HEK293 (cell line): ENCODE data around the gene PROX2.

Experiments
- CTCF ChIA-PET: fragments of 350-600 bp; formaldehyde crosslinking; extraction: SDS; loops from one replicate; lab custom pipeline; 2021; ENCODE audit warnings: antibody characterized with exemption; lab: Yijun Ruan, JAX
- POLR2A ChIA-PET: fragments of 300-600 bp; formaldehyde crosslinking; extraction: SDS; loops from one replicate; lab custom pipeline; 2020; ENCODE audit warnings: antibody characterized with exemption, inconsistent platforms; lab: Yijun Ruan, JAX
- H3K27ac ChIP-seq: fragments of 200-500 bp; sonication (Bioruptor generic); 2 replicates; pipeline ENCODE4 v1.5.1; 2014; ENCODE audit warnings: low read depth, low read length, control low read depth, inconsistent platforms; ENCODE audit errors: extremely low read depth
- H3K36me3 ChIP-seq, 2 experiments: fragments of 200-500 bp in 1 of 2; sonication (Bioruptor generic) in 1 of 2; 1 replicate in 1 of 2; 2 replicates in 1 of 2; pipeline ENCODE4 v1.5.1; 2014 to 2017; ENCODE audit warnings: inconsistent platforms in 2 of 2, low read length in 2 of 2; ENCODE audit not compliant: control insufficient read depth in 2 of 2, insufficient read depth in 1 of 2
- H3K4me1 ChIP-seq: fragments of 200-500 bp; sonication (Bioruptor generic); 2 replicates; pipeline ENCODE4 v1.5.1; 2014; ENCODE audit warnings: mild to moderate bottlenecking, low read length, inconsistent platforms; ENCODE audit not compliant: control insufficient read depth, insufficient read depth
- H3K4me3 ChIP-seq: 2 replicates; pipeline ENCODE4 v1.5.1; 2011; ENCODE audit warnings: low read depth, mild to moderate bottlenecking, control low read depth, low read length, moderate library complexity
- H3K9me3 ChIP-seq: fragments of 200-500 bp; sonication (Bioruptor generic); 2 replicates; pipeline ENCODE4 v1.5.1; 2014; ENCODE audit warnings: low read depth, low read length, inconsistent platforms; ENCODE audit not compliant: control insufficient read depth, insufficient read depth
- ZBTB20 ChIP-seq: fragments of 450-650 bp; formaldehyde crosslinking; IDR thresholded peaks from 2 replicates; pipeline ENCODE4 v1.5.1; 2016; ENCODE audit warnings: missing biosample characterization, missing genetic modification characterization
- ZNF10 ChIP-seq: fragments of 450-650 bp; formaldehyde crosslinking; IDR thresholded peaks from 2 replicates; pipeline ENCODE4 v1.5.1; 2017; ENCODE audit warnings: missing biosample characterization, missing genetic modification characterization
- ZNF214 ChIP-seq: fragments of 450-650 bp; formaldehyde crosslinking; IDR thresholded peaks from 2 replicates; pipeline ENCODE4 v1.5.1; 2017; ENCODE audit warnings: missing biosample characterization, mild to moderate bottlenecking, missing genetic modification characterization, borderline replicate concordance
- ZNF239 ChIP-seq: fragments of 450-650 bp; formaldehyde crosslinking; IDR thresholded peaks from 2 replicates; pipeline ENCODE4 v1.5.1; 2016; ENCODE audit warnings: missing biosample characterization, missing genetic modification characterization
- ZNF266 ChIP-seq: fragments of 450-650 bp; formaldehyde crosslinking; IDR thresholded peaks from 2 replicates; pipeline ENCODE4 v1.5.1; 2016; ENCODE audit warnings: missing biosample characterization, missing genetic modification characterization, low read depth
- ZNF335 ChIP-seq: fragments of 450-650 bp; formaldehyde crosslinking; conservative IDR thresholded peaks from 2 replicates; pipeline ENCODE4 v1.5.1; 2016; ENCODE audit warnings: missing biosample characterization, missing genetic modification characterization
- ZNF654 ChIP-seq: fragments of 450-650 bp; formaldehyde crosslinking; IDR thresholded peaks from 2 replicates; pipeline ENCODE4 v1.5.1; 2016; ENCODE audit warnings: low read depth, missing biosample characterization, missing genetic modification characterization
- TF ChIP-seq, protein P1 (sequence below): fragments of 450-650 bp; formaldehyde crosslinking; IDR thresholded peaks from 2 replicates; pipeline ENCODE4 v1.5.1; 2016; ENCODE audit warnings: missing biosample characterization, missing genetic modification characterization
- TF ChIP-seq, protein P2 (sequence below): sonication (generic); formaldehyde crosslinking; IDR thresholded peaks from 2 replicates; pipeline ENCODE4 v1.8.1; 2022; ENCODE audit warnings: mild to moderate bottlenecking, moderate library complexity, missing genetic modification reagents
- TF ChIP-seq, protein P3 (sequence below): fragments of 450-650 bp; formaldehyde crosslinking; IDR thresholded peaks from 2 replicates; pipeline ENCODE4 v1.5.1; 2017; ENCODE audit warnings: missing biosample characterization, mild to moderate bottlenecking, missing genetic modification characterization, moderate library complexity
- TF ChIP-seq, protein P4 (sequence below): fragments of 450-650 bp; formaldehyde crosslinking; IDR thresholded peaks from 2 replicates; pipeline ENCODE4 v1.5.1; 2017; ENCODE audit warnings: missing biosample characterization, missing genetic modification characterization
- TF ChIP-seq, protein P5 (sequence below): fragments of 450-650 bp; formaldehyde crosslinking; IDR thresholded peaks from 2 replicates; pipeline ENCODE4 v1.5.1; 2016; ENCODE audit warnings: missing biosample characterization, missing genetic modification characterization
- TF ChIP-seq, protein P6 (sequence below): fragments of 450-650 bp; formaldehyde crosslinking; IDR thresholded peaks from 2 replicates; pipeline ENCODE4 v1.5.1; 2016; ENCODE audit warnings: missing biosample characterization, missing genetic modification characterization, borderline replicate concordance
- TF ChIP-seq, protein P7 (sequence below): fragments of 450-650 bp; formaldehyde crosslinking; IDR thresholded peaks from 2 replicates; pipeline ENCODE4 v1.5.1; 2016; ENCODE audit warnings: missing biosample characterization, missing genetic modification characterization

Gene PROX2

DNA sequence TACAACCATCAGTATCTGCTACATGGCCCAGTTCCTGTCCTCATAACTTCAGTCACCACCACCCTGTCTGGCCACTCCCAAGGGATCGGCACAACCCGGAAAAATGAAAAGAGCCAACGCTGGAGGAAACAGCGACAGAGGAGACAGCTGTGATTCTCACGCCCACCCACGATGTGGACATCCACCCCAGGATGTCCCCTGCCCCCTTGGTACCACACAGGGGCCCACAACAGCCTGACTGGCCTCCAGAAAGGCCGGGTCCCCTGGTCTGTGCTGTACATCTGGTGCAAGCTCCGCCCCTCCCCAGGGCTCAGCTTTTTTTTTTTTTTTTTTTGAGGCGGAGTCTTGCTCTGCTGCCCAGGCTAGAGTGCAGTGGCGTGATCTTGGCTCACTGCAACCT lies 34.6 kb upstream of the PROX2 start:
- Histone ChIP-seq H3K27ac (no peak overlapping the region), H3K4me1 (no peaks in the 10 kb centered on the region), H3K4me3 (no peak overlapping the region), H3K36me3 (peaks cover 0 to 10% of the 10 kb centered on the region in 2 experiments; a peak in 2 of 3 replicates), H3K9me3 (no peaks in the 10 kb centered on the region)
- TF ChIP-seq ZNF335 (tag by site-specific recombination): no peak
- no peak for TF ChIP-seq ZNF214 (tag by site-specific recombination)
- TF ChIP-seq, protein P1, sequence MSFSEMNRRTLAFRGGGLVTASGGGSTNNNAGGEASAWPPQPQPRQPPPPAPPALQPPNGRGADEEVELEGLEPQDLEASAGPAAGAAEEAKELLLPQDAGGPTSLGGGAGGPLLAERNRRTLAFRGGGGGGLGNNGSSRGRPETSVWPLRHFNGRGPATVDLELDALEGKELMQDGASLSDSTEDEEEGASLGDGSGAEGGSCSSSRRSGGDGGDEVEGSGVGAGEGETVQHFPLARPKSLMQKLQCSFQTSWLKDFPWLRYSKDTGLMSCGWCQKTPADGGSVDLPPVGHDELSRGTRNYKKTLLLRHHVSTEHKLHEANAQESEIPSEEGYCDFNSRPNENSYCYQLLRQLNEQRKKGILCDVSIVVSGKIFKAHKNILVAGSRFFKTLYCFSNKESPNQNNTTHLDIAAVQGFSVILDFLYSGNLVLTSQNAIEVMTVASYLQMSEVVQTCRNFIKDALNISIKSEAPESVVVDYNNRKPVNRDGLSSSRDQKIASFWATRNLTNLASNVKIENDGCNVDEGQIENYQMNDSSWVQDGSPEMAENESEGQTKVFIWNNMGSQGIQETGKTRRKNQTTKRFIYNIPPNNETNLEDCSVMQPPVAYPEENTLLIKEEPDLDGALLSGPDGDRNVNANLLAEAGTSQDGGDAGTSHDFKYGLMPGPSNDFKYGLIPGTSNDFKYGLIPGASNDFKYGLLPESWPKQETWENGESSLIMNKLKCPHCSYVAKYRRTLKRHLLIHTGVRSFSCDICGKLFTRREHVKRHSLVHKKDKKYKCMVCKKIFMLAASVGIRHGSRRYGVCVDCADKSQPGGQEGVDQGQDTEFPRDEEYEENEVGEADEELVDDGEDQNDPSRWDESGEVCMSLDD (tag by site-specific recombination): no peak
- no peak for TF ChIP-seq ZBTB20 (tag by site-specific recombination)
- no peak for TF ChIP-seq ZNF654 (tag by site-specific recombination)
- TF ChIP-seq ZNF266: no peak
- TF ChIP-seq, protein P2, sequence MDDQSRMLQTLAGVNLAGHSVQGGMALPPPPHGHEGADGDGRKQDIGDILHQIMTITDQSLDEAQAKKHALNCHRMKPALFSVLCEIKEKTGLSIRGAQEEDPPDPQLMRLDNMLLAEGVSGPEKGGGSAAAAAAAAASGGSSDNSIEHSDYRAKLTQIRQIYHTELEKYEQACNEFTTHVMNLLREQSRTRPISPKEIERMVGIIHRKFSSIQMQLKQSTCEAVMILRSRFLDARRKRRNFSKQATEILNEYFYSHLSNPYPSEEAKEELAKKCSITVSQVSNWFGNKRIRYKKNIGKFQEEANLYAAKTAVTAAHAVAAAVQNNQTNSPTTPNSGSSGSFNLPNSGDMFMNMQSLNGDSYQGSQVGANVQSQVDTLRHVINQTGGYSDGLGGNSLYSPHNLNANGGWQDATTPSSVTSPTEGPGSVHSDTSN (CRISPR knock-in tag): no peak
- no peak for TF ChIP-seq ZNF239 (tag by site-specific recombination)
- TF ChIP-seq, protein P3, sequence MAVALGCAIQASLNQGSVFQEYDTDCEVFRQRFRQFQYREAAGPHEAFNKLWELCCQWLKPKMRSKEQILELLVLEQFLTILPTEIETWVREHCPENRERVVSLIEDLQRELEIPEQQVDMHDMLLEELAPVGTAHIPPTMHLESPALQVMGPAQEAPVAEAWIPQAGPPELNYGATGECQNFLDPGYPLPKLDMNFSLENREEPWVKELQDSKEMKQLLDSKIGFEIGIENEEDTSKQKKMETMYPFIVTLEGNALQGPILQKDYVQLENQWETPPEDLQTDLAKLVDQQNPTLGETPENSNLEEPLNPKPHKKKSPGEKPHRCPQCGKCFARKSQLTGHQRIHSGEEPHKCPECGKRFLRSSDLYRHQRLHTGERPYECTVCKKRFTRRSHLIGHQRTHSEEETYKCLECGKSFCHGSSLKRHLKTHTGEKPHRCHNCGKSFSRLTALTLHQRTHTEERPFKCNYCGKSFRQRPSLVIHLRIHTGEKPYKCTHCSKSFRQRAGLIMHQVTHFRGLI (tag by site-specific recombination): no peak
- TF ChIP-seq, protein P4, sequence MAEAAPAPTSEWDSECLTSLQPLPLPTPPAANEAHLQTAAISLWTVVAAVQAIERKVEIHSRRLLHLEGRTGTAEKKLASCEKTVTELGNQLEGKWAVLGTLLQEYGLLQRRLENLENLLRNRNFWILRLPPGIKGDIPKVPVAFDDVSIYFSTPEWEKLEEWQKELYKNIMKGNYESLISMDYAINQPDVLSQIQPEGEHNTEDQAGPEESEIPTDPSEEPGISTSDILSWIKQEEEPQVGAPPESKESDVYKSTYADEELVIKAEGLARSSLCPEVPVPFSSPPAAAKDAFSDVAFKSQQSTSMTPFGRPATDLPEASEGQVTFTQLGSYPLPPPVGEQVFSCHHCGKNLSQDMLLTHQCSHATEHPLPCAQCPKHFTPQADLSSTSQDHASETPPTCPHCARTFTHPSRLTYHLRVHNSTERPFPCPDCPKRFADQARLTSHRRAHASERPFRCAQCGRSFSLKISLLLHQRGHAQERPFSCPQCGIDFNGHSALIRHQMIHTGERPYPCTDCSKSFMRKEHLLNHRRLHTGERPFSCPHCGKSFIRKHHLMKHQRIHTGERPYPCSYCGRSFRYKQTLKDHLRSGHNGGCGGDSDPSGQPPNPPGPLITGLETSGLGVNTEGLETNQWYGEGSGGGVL: no peak
- TF ChIP-seq, protein P5, sequence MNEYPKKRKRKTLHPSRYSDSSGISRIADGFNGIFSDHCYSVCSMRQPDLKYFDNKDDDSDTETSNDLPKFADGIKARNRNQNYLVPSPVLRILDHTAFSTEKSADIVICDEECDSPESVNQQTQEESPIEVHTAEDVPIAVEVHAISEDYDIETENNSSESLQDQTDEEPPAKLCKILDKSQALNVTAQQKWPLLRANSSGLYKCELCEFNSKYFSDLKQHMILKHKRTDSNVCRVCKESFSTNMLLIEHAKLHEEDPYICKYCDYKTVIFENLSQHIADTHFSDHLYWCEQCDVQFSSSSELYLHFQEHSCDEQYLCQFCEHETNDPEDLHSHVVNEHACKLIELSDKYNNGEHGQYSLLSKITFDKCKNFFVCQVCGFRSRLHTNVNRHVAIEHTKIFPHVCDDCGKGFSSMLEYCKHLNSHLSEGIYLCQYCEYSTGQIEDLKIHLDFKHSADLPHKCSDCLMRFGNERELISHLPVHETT (tag by site-specific recombination): no peak
- ChIA-PET POLR2A (interaction anchor here (0.6 kb wide), 1 partner anchor 394 kb away, joined by 3 read pairs; no protein-coding TSS in a partner anchor), CTCF (interaction anchor here (0.6 to 6.3 kb wide), 4 partner anchors 15 to 53 kb away, joined by 3 to 64 read pairs (median 3); no protein-coding TSS in a partner anchor)

DNA sequence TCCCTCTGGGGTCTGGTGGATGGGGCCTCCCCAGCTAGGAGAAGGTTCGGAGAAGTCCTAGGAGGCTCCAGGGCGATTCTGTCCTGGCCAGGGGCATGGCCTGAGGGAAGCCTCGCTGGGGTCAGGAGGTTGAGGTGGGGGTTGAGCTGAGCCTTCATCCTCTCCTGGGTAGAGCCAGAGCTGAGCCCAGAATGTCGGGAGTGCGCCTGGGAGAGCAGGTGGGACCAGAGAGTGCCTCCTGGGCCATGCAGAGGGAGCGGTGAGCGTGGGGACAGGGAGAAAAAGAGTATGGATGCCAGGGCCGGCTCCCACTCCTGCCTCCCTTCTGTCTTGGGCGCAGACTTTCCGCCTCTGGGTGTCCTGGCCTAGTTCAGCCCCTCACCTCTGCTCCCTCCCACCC lies 34.0 kb upstream of the PROX2 start:
- H3K36me3 ChIP-seq: peaks cover 0 to 17% of the 10 kb centered on the region in 2 experiments; a peak in 2 of 3 replicates
- CTCF ChIA-PET: interaction anchor here (0.6 to 6.3 kb wide), 3 partner anchors 14 to 54 kb away, joined by 3 to 64 read pairs (median 3); no protein-coding TSS in a partner anchor
- TF ChIP-seq, protein P6, sequence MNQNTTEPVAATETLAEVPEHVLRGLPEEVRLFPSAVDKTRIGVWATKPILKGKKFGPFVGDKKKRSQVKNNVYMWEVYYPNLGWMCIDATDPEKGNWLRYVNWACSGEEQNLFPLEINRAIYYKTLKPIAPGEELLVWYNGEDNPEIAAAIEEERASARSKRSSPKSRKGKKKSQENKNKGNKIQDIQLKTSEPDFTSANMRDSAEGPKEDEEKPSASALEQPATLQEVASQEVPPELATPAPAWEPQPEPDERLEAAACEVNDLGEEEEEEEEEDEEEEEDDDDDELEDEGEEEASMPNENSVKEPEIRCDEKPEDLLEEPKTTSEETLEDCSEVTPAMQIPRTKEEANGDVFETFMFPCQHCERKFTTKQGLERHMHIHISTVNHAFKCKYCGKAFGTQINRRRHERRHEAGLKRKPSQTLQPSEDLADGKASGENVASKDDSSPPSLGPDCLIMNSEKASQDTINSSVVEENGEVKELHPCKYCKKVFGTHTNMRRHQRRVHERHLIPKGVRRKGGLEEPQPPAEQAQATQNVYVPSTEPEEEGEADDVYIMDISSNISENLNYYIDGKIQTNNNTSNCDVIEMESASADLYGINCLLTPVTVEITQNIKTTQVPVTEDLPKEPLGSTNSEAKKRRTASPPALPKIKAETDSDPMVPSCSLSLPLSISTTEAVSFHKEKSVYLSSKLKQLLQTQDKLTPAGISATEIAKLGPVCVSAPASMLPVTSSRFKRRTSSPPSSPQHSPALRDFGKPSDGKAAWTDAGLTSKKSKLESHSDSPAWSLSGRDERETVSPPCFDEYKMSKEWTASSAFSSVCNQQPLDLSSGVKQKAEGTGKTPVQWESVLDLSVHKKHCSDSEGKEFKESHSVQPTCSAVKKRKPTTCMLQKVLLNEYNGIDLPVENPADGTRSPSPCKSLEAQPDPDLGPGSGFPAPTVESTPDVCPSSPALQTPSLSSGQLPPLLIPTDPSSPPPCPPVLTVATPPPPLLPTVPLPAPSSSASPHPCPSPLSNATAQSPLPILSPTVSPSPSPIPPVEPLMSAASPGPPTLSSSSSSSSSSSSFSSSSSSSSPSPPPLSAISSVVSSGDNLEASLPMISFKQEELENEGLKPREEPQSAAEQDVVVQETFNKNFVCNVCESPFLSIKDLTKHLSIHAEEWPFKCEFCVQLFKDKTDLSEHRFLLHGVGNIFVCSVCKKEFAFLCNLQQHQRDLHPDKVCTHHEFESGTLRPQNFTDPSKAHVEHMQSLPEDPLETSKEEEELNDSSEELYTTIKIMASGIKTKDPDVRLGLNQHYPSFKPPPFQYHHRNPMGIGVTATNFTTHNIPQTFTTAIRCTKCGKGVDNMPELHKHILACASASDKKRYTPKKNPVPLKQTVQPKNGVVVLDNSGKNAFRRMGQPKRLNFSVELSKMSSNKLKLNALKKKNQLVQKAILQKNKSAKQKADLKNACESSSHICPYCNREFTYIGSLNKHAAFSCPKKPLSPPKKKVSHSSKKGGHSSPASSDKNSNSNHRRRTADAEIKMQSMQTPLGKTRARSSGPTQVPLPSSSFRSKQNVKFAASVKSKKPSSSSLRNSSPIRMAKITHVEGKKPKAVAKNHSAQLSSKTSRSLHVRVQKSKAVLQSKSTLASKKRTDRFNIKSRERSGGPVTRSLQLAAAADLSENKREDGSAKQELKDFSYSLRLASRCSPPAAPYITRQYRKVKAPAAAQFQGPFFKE (tag by site-specific recombination): no peak
- TF ChIP-seq, protein P7, sequence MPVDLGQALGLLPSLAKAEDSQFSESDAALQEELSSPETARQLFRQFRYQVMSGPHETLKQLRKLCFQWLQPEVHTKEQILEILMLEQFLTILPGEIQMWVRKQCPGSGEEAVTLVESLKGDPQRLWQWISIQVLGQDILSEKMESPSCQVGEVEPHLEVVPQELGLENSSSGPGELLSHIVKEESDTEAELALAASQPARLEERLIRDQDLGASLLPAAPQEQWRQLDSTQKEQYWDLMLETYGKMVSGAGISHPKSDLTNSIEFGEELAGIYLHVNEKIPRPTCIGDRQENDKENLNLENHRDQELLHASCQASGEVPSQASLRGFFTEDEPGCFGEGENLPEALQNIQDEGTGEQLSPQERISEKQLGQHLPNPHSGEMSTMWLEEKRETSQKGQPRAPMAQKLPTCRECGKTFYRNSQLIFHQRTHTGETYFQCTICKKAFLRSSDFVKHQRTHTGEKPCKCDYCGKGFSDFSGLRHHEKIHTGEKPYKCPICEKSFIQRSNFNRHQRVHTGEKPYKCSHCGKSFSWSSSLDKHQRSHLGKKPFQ (tag by site-specific recombination): no peak
- TF ChIP-seq ZNF10 (tag by site-specific recombination): no peak
- TF ChIP-seq, all 188 proteins: peak for 0
- Histone ChIP-seq H3K4me3 (no peak overlapping the region), H3K4me1 (no peaks in the 10 kb centered on the region), H3K27ac (no peak overlapping the region), H3K9me3 (no peaks in the 10 kb centered on the region)
- POLR2A ChIA-PET: no interaction called here
